ENCODE results near the gene ATG4B.
"Not testable (repeated sequence)": the region's sequence is repeated elsewhere in the genome, so short reads cannot be mapped to it uniquely, and the experiment has no call there.

ATG4B gene

DNA sequence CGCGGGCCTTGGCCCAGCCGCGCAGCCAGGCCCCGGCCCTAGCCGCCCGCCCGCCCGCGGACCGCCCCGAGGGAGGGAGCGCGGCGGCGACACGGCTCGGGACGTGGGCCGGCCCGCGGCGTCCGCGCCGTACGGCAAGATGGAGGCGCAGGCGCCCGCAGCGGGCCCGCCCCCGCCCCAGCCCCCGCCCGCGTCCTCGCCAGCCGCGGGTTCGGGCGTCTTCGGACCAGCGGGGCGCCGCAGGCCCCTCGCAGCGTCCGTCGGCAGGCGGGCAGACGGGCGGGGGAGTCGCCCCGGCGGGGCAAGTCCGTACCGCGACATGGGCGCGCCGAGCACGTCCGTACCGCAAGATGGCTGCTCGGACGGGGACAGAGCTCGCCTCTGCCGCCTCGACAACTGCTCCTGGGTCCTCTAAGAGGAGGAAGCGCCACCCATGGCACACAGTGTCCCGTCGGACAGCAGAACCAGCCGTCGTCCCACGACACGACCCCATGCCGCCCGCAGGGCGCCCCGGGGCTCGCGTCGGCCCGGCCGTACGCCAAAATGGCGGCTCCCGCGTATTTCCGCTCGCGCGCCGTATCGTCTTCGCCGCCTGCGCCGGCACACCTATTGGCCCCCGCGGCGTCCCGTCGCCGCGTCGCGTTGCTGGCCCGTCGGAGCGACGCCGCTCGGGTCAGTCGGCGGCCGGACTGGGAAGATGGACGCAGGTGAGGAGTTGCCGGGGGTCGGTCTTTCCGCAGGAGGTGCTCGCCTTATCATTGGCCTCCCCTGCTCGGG, at the start of gene ATG4B, which contains the start of gene THAP4:
Gene ATG4B, plus strand, starts transcription at position 676 of the 777 bp plus-strand sequence. Its CDS starts 22 bp downstream, at position 698.
Gene THAP4, minus strand, starts transcription at position 141 of the 777 bp plus-strand sequence. CDS start 141 bp downstream, outside the sequence.
- DNase-seq = peak; percentile 71 to 79

GRCh38 chr2:241589863-241590262, 47.6 kb upstream of the ATG4B start:
- DNase-seq = not testable (repeated sequence)

GRCh38 chr2:241590496-241591455, 46.7 kb upstream of the ATG4B start:
- not testable (repeated sequence) for DNase-seq

- DNase-seq = no peak
These were observed 45.2 kb upstream of the ATG4B start for GRCh38 chr2:241592126-241592845.

DNA sequence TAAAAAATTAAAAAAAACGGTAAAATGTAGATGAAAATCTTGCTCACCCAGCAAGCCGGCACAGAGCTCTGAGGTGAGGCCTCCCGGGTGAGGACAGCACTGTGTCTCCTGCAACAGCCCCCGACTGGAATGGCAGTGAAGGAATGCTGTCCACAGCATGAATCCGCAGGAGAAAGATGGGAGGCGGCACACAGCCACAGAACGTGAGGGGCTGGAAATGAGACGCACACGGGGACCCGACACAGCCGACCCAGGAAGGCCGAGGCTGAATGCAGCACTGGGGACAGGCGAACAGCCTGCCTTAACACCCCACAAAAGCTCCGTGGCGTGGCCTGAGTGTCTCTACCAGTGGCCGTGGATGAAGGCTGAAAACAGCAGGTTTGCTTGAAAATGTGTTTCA, 44.2 kb upstream of the ATG4B start:
- DNase-seq = no peak

- DNase-seq = peak in 1 of 2 donors; percentile 7
These were observed 41.8 kb upstream of the ATG4B start for GRCh38 chr2:241595600-241596140.

- DNase-seq = no peak
These were observed 39.9 kb upstream of the ATG4B start for GRCh38 chr2:241597561-241597960.

GRCh38 chr2:241598061-241598460, 39.4 kb upstream of the ATG4B start:
- DNase-seq = no peak

DNA sequence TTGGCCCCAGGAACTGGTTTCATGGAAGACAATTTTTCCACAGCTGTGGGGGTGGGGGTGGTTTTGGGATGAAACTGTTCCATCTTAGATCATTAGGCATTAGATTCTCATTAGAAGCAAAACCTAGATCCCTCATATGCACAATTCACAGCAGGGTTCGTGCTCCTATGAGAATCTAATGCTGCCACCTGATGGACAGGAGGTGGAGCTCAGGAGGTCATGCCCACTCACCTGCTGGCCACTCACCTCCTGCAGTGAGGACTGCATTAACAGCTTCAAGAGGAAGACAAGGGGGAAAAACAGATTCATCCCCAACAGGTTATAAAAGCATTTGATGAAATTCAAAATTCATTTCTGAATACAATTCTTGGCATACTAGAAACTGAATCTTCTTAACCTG, 39.0 kb upstream of the ATG4B start:
- no peak for DNase-seq

DNA sequence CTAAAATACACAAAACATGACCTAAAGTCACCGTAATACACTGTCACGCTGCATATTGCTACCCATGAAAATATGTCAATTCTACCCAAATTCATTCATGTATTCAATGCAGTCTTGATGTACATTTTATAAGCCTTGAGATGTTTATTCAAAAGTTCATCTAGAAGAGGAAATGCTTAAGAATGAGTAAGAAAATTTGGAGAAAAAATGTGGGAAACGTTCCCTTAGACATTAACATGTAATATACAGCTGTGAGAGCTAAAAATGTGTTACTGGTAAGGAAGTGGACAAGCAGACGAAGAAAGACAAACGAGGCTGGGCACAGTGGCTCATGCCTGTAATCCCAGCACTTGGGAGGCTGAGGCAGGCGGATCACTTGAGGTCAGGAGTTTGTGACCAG, 37.9 kb upstream of the ATG4B start:
- DNase-seq = no peak

- DNase-seq = no peak
These were observed 35.7 kb upstream of the ATG4B start for GRCh38 chr2:241601841-241602240.

- DNase-seq = no peak
These were observed 34.8 kb upstream of the ATG4B start for GRCh38 chr2:241602720-241603119.

DNA sequence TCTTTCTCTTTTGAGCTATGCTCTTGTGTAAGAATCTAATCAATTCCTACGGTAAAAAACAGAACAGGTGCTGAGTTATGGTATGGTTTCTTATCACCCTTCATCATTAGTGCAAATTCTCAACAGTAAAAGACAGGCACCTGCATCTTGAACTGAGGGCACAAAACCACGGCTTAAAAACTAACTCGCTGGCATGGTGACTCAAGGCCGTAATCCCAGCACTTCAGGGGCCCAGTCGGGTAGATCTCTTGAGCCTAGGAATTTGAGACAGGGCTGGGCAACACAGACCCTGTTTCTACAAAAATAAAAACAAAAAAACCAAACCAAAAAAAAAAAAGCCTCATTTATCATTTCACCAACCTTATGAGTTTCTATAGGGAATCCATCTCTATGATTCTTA, 33.8 kb upstream of the ATG4B start:
- DNase-seq = no peak

DNA sequence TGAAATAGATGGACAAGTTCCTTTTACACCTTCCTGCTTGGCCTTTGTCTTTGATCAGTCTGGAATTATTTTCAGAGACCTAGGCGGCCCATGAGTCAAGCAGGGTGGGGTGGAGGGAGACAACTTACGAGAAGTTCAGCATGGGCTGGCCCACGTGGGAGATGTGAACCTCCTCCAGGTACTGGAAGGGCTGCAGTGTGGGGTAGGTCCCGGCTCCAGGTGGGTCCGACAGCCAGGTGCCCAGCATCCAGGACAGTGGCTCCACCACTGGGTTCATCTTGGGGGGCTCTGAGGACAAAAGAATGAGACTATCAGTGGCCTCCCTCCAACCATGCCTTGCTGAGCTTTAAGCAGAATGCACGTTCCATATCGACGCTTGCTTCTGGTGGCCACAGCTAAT, 31.3 kb upstream of the ATG4B start:
- DNase-seq = no peak

GRCh38 chr2:241607162-241607885, 30.2 kb upstream of the ATG4B start:
- DNase-seq = no peak

DNA sequence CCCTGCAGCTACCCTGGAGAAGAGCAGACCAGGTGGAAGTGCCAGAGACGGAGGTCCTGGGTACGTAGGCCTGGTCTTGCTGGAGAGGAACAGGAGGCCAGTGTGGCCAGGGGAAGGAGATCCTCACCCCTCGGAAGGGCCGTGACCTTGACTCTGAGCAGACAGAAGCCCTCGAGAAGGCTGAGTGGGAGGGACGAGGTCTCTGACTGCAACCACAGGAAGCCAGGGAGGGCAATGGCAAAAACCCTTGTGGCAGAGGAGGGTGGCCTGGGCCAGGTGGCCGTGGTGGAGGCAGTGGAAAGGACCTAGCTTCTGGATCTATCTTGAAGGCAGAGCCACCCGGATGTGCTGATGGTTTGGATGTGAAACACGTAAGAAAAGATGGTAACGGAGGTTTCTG, 28.6 kb upstream of the ATG4B start:
- no peak for DNase-seq

DNA sequence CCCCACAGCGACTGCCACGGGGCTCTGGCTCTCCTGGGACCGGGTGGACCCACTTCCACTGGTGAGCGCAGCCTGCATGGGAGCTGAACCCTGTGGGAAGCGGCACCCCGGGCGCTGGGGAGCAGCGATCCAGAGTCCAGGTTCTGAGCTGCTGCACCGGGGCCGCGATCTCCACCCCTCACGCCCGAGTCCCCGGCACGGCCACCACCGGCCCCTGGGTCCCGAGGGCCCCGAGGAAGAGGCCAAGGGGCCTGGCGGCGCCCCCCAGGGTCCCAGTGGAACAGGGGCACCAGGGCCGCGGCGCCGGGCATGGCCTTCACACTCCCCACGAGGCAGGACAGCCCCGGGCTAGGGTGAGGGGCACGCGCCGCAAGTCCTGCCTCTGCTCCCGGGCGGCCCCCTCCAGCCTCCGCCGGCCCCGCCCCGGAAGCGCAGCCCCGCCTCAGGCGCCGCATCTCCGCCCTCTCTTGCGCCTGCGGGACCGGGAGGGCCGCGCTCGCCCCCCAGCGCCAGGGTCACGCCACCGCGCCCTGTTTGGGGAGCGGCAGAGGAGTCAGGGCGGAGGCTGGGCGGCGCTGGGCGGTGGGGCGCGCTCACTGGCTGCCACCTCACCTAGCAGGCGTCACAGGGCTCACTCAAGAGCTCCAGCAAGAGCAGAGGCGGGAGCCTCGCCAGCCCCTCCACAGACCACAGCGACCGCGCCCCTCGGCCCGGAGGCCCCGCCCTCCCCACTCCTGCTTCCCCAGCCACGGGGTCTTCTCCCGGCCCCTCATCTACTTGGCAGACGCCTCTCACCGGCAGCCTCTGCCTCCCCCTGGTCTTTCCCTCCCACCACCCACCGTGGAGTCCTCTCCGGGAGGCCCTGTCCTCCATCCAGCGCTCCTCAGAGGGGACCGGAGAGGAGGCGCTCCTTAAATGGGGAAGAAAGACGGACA, 27.4 kb upstream of the ATG4B start:
- DNase-seq = peak; percentile 84 to 87

GRCh38 chr2:241611062-241611461, 26.4 kb upstream of the ATG4B start:
- DNase-seq = no peak

- DNase-seq = no peak
These were observed 25.1 kb upstream of the ATG4B start for GRCh38 chr2:241612156-241613016.
